Endothelial cell (in vitro differentiated cells): ENCODE results near the gene ERG. TPM values are rescaled to one million over a fixed set of nuclear protein-coding genes. Genes with fewer than 3 reads are reported as not detected.
A peak's percentile ranks its signal among the peaks of the same experiment; 100 is the strongest.

Experiments used
- DNase-seq: peaks from one replicate; pipeline ENCODE4 v3.0.0; 2021; ENCODE audit warnings: low spot score
- H3K27ac Mint-ChIP-seq: one replicate; pipeline ENCODE4 v1.8.0; 2021; ENCODE audit warnings: mixed read lengths, inconsistent platforms; ENCODE audit not compliant: unreplicated experiment
- H3K27me3 Mint-ChIP-seq: one replicate; pipeline ENCODE4 v1.8.0; 2021; ENCODE audit warnings: mild to moderate bottlenecking, moderate library complexity, mixed read lengths, inconsistent platforms; ENCODE audit not compliant: unreplicated experiment
- H3K36me3 Mint-ChIP-seq: one replicate; pipeline ENCODE4 v1.8.0; 2021; ENCODE audit warnings: mild to moderate bottlenecking, low read depth, mixed read lengths, inconsistent platforms; ENCODE audit not compliant: unreplicated experiment
- H3K4me1 Mint-ChIP-seq: one replicate; pipeline ENCODE4 v1.8.0; 2021; ENCODE audit warnings: mild to moderate bottlenecking, mixed read lengths, inconsistent platforms; ENCODE audit not compliant: unreplicated experiment
- H3K4me3 Mint-ChIP-seq: one replicate; pipeline ENCODE4 v1.8.0; 2021; ENCODE audit warnings: mild to moderate bottlenecking, mixed read lengths, inconsistent platforms; ENCODE audit not compliant: unreplicated experiment
- H3K9me3 Mint-ChIP-seq: one replicate; pipeline ENCODE4 v1.8.0; 2021; ENCODE audit warnings: mixed read lengths, inconsistent platforms; ENCODE audit not compliant: unreplicated experiment
- CTCF ChIP-seq: fragments of 200-600 bp; sonication (generic); IDR thresholded peaks from one replicate; pipeline ENCODE4 v1.5.0; 2021; ENCODE audit warnings: antibody characterized with exemption; ENCODE audit not compliant: unreplicated experiment
- total RNA-seq: library from RNA; stranded (reverse); fragmentation: NEBNext Ultra II Directional; extraction: Animal tissue kit (Norgen Biotek cat#: 25700); gene quantifications from one replicate; pipeline ENCODE4 v1.2.1, GENCODE V29; 2021; ENCODE audit not compliant: unreplicated experiment

The ERG gene
- total RNA-seq, 1 donor from 2014 or later: 133 TPM

- peaks cover 65% of the 10 kb centered on the region for H3K36me3 Mint-ChIP-seq
- H3K4me3 Mint-ChIP-seq: peak overlapping the region; percentile 99
- H3K4me1 Mint-ChIP-seq: peaks cover 83% of the 10 kb centered on the region
- TF ChIP-seq CTCF: no peak
- peaks cover 12% of the 10 kb centered on the region for H3K27me3 Mint-ChIP-seq
- no peak for DNase-seq
- no peaks in the 10 kb centered on the region for H3K9me3 Mint-ChIP-seq
- H3K27ac Mint-ChIP-seq: peak overlapping the region; percentile 100
Measured at GRCh38 chr21:38495242-38495641, 3.0 kb downstream of the ERG start.

- Mint-ChIP-seq H3K27ac (peak overlapping the region; percentile 100), H3K36me3 (peaks cover 67% of the 10 kb centered on the region), H3K9me3 (no peaks in the 10 kb centered on the region), H3K27me3 (peaks cover 12% of the 10 kb centered on the region), H3K4me1 (peaks cover 83% of the 10 kb centered on the region), H3K4me3 (peak overlapping the region; percentile 99)
- TF ChIP-seq CTCF: no peak
- no peak for DNase-seq
Measured at GRCh38 chr21:38494703-38495102, 3.6 kb downstream of the ERG start.

GRCh38 chr21:38494251-38494642 lies 4.0 kb downstream of the ERG start:
- Mint-ChIP-seq H3K4me1 (peaks cover 83% of the 10 kb centered on the region), H3K4me3 (peak overlapping the region; percentile 99), H3K36me3 (peaks cover 69% of the 10 kb centered on the region), H3K27ac (peak overlapping the region; percentile 92), H3K27me3 (peaks cover 12% of the 10 kb centered on the region), H3K9me3 (no peaks in the 10 kb centered on the region)
- no peak for TF ChIP-seq CTCF
- no peak for DNase-seq

- peaks cover 12% of the 10 kb centered on the region for H3K27me3 Mint-ChIP-seq
- H3K27ac Mint-ChIP-seq: peak overlapping the region; percentile 92
- no peak for DNase-seq
- H3K4me1 Mint-ChIP-seq: peaks cover 83% of the 10 kb centered on the region
- H3K36me3 Mint-ChIP-seq: peaks cover 69% of the 10 kb centered on the region
- H3K9me3 Mint-ChIP-seq: no peaks in the 10 kb centered on the region
- peak overlapping the region; percentile 99 for H3K4me3 Mint-ChIP-seq
- TF ChIP-seq CTCF: no peak
Measured at GRCh38 chr21:38493549-38494250, 4.6 kb downstream of the ERG start.

GRCh38 chr21:38492007-38492406 lies 6.3 kb downstream of the ERG start:
- H3K27me3 Mint-ChIP-seq: peaks cover 9% of the 10 kb centered on the region
- peaks cover 59% of the 10 kb centered on the region for H3K36me3 Mint-ChIP-seq
- peaks cover 83% of the 10 kb centered on the region for H3K4me1 Mint-ChIP-seq
- peak overlapping the region; percentile 85 for H3K4me3 Mint-ChIP-seq
- TF ChIP-seq CTCF: no peak
- DNase-seq: no peak
- H3K27ac Mint-ChIP-seq: peak overlapping the region; percentile 99
- H3K9me3 Mint-ChIP-seq: no peaks in the 10 kb centered on the region
